GM21529 (cell line): ENCODE data around the gene STAMBPL1.
A peak's percentile ranks its signal among the peaks of the same experiment; 100 is the strongest.
"Not testable (repeated sequence)": the region's sequence is repeated elsewhere in the genome, so short reads cannot be mapped to it uniquely, and the experiment has no call there.

Source experiments
- ATAC-seq: cut with Tn5 transposase; IDR thresholded peaks from one replicate; pipeline ENCODE4 v1.9.1; 2021; ENCODE audit not compliant: unreplicated experiment

The STAMBPL1 gene

DNA sequence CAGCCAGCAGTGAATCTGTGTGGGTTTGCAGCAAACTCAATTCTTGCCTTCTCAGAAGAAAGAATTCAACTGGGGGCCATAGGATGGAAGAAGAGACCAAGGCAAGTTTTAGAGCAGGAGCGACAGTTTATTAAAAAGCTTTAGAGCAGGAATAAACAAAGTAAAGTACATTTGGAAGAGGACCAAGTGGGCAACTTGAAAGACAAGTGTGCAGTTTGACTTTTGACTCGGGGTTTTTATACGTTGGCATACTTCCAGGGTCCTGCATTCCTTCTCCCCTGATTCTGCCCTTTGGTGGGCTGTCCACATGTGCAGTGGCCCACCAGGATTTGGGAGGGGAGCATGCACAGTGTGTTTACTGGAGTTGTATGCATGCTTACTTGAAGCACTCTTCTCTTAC, 25.4 kb upstream of the STAMBPL1 start:
- ATAC-seq: no peak

DNA sequence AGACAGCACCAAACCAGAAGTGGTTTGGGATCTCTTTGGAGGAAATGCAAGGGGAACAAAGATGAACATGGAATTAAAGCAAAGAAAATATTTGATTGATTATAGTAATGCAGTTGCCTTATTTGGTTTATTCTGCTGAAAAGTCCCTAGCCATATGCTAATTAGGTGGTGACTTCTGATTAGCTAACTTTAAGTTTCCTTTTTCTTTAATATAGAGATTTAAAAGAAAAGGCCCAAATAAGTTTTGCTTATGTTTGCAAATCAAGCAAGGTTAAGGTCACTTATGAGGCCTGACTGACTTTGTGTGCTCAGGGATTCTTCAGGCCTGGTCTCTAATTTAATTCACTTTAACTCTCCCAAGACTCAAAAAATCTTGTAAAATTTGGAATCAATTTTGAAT, 22.2 kb upstream of the STAMBPL1 start:
- ATAC-seq: no peak

- no peak for ATAC-seq
These were observed 21.6 kb upstream of the STAMBPL1 start for GRCh38 chr10:88858491-88858890.

- ATAC-seq: no peak
These were observed 19.0 kb upstream of the STAMBPL1 start for GRCh38 chr10:88861036-88861435.

- no peak for ATAC-seq
These were observed 14.7 kb upstream of the STAMBPL1 start for GRCh38 chr10:88865281-88865876.

DNA sequence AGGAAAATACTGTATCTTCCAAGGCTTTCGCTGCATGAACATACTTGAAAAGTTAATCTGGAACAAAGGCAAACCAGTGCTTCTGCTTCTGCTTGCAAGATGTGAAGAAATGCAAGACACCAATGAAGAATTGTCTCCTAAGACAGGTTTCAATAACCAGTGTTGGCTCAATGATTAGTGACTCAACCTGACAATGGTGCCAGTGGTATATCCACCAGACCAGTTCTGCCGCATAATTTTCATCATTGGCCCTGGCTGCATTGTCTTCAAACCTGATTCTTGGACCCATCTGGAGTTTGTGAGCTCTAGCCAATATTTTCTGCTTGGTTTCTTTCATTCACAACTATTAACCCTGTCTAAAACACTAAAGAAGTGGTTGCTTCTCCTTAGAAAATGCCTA, 13.6 kb upstream of the STAMBPL1 start:
- ATAC-seq: no peak

- ATAC-seq: no peak
These were observed 10.0 kb upstream of the STAMBPL1 start for GRCh38 chr10:88870089-88870488.

- ATAC-seq: no peak
These were observed 6.3 kb upstream of the STAMBPL1 start for GRCh38 chr10:88873757-88874156.

GRCh38 chr10:88874281-88874680, 5.8 kb upstream of the STAMBPL1 start:
- no peak for ATAC-seq

DNA sequence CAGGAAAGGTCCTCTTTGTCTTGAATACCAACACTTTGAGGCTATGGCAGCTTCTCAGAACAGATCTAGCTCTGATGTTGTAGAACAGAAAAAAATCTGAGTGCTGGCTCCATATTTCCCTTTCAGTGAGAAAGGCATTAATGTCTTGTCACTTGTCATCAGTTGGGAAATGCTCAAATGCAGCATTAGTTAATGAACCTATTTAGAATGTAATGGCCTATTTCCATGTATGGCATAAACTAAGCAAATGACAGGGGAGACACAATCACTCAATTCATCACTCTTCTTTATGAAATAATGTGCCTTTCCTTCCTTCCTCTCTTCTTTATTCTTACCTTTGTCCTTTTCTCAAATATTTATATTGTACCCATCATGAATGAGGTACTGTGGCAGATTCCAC, 5.0 kb upstream of the STAMBPL1 start:
- no peak for ATAC-seq

- no peak for ATAC-seq
These were observed 2.7 kb upstream of the STAMBPL1 start for GRCh38 chr10:88877298-88877697.

GRCh38 chr10:88880282-88881076, 434 bp downstream of the STAMBPL1 start:
- ATAC-seq: peak; percentile 61

DNA sequence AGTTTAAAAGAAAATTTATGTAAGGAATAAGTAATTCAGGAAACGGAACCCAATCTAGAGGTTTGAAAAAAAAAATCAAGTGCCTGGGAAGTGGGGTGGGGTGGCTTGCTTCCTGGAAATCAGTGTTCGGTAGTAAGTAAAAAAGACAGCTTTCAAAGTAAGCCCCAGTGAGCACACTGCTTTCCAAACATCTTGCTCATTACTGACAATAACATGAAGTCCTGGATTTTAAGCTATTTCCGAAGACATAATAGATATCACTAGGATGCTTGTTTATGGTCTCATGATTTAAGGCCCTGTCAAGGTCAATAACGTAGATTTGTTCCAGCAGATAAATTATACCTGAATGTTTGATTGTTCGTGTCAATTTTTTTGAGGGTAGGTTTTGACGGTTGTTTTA, 1.3 kb downstream of the STAMBPL1 start:
- ATAC-seq: no peak

DNA sequence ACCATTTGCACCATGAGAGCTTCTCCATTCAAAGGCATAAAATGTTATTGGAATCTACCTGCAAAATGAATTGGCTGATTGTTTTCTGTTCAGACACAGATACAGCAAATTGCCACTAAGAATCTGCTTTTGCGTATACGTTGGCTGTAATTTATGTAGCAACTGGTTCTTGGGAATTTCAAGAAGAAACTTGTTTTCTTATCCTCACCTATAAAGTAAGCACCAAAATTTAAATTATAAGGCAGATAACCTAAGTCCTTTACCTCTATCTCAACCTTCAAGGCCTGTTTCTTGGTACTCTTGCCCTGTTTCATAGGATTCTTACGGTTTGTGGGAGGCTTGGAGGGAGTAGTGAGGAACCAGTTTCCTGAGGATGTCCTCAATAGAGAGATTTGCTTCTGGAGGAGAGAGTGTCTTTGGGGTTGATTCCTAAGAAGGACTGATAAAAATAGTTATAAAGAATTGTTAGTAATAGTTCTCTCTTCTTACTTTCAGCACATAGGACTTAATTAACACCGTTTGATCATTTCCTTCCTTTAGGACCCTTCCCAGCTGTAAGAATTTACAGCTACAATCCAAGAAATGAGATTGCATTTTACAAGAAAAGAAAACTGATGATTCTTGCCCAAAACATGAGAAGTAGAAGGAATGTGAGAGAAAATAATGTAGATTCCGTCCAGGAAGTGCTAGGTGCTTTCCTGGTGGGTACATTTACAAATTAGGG, 2.0 kb downstream of the STAMBPL1 start:
- no peak for ATAC-seq

DNA sequence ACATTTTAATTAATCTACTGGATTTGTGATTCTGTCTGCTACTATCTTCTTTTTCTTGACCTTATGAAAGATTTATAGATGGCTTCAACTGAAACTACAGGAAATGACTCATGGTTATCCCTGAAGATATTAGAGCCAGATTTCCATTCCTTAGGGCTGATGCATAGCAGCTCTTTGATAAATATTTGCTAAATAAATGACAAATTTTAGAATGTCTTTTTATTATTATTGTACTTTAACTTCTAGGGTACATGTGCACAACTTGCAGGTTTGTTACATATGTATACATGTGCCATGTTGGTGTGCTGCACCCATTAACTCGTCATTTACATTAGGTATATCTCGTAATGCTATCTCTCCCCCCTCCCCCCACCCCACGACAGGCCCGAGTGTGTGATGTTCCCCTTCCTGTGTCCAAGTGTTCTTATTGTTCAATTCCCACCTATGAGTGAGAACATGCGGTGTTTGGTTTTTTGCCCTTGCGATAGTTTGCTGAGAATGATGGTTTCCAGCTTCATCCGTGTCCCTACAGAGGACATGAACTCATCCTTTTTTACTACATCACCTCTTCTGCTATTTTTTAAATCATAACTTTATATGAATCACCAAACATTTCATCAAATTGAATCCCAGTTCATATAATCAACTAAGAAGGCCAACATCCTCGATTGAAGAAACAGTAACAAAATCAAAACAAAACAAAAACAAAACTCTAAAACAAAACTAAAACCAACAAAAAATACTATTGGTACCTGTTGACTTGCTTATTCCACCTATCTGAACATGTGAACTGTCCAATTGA, 2.8 kb downstream of the STAMBPL1 start:
- not testable (repeated sequence) for ATAC-seq

- ATAC-seq: no peak
These were observed 3.4 kb downstream of the STAMBPL1 start for GRCh38 chr10:88883448-88883809.

DNA sequence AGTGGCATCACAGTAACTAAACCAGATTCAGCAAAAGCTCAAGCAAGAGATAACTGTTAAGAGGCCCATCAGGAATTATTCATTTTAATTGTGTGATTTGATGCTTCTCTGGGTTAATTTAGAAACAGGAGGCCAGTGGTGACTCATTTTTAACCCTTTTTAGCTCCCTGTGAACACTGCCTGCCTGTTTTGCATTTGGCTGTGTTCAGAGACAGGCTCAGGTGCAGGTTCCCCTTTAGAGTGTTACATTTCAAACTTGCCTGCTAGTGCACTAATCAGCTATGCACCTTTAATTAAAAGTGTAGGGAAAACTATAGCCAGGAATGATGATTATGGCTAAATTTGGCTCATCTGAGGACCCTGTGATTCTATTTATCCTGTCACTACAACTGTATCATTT, 6.5 kb downstream of the STAMBPL1 start:
- ATAC-seq: peak; percentile 59

DNA sequence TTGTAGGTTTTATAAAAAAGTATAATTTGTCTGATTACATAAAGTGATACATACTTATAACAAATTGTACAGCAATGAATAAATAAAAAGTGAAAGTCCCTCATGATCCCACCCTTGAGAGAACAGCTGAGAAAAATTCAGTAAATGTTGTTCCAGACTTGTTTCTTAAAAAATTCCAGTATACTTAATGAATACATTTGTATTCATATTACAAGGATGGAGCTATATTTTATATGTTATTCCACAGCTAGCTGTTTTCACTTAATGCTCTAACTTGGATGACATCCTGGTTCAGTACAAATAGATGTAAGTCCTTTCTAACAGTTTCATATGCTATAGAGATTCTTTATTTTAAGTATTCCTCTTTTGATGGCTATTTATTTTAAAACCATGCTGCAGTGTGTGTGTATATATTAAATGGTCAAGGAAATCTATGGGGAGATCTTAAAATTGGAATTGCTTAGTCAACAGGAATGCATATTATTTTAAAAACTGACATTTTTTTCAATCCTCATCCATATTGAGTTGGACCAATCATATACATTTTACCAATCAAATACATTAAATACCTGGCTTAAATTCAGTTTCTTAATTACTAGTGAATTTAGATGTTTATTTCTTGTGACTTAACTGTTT, 8.9 kb downstream of the STAMBPL1 start:
- no peak for ATAC-seq

DNA sequence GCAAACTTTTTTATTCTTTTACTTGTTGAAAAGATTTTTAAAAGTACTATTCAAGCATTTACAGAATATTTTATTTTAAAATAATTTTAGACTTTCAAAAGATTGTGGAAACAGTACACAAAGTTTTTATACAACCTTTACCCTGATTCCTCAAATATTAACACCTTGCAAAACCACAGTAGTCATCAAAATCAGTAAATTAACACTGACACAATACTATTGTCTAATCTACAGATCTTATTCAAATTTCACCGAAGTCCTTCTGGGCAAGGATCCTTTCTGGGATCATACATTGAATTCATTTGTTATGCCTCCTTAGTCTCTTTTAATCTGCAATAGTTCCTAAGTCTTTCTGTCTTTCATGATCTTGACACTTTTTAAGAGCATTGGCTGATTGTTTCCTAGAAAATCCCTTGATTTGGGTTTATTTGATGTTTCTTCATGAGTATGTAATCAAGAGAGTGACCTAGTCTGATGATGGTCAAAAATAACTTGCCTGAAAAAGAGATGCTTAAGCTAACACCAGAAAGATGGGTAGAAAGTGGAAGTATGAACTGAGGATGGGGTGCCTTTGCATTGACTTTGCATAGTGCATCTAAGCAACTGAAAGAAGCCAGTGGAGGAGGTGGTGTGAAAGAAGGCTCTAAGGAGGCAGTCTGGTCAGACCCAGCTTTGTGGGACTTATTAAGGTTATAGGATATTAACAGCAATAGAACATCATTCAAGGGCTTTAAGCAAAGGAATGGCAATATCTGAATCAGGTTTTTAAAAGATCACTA, 9.7 kb downstream of the STAMBPL1 start:
- ATAC-seq: peak; percentile 69
